PFSK-1 (cell line): ENCODE data around the gene PPFIA4.

Experiments used
- FOXP2 ChIP-seq: optimal IDR thresholded peaks from 2 replicates; pipeline ENCODE3; 2011; ENCODE audit warnings: borderline replicate concordance, control low read depth, inconsistent platforms; ENCODE audit not compliant: insufficient read depth; ENCODE audit errors: extremely low read length, extremely low read depth
- POLR2AphosphoS5 ChIP-seq: IDR thresholded peaks from 2 replicates; pipeline ENCODE4 v1.6.1; 2012; ENCODE audit warnings: low read depth, mild to moderate bottlenecking, control low read depth, low read length, moderate library complexity
- SIN3A ChIP-seq: IDR thresholded peaks from 2 replicates; pipeline ENCODE4 v1.6.1; 2012; ENCODE audit warnings: mild to moderate bottlenecking, low read length, moderate library complexity, borderline replicate concordance; ENCODE audit not compliant: insufficient read depth
- TAF1 ChIP-seq: IDR thresholded peaks from 2 replicates; pipeline ENCODE4 v1.6.1; 2012; ENCODE audit warnings: low read length, control low read depth, borderline replicate concordance; ENCODE audit not compliant: insufficient read depth
- TF ChIP-seq, protein P1 (sequence below), 2 experiments: IDR thresholded peaks; 2 replicates each; pipeline versions ENCODE4 v1.6.1 to v1.8.0; 2011 to 2012; ENCODE audit warnings: low read depth in 2 of 2, low read length in 2 of 2, control low read depth in 1 of 2, inconsistent platforms in 1 of 2, mild to moderate bottlenecking in 1 of 2, moderate library complexity in 1 of 2; ENCODE audit not compliant: insufficient read depth in 1 of 2

PPFIA4 gene

GRCh38 chr1:203103216-203103615 is 76.9 kb downstream of the PPFIA4 start:
- TF ChIP-seq POLR2AphosphoS5: no peak
- TF ChIP-seq, protein P1, sequence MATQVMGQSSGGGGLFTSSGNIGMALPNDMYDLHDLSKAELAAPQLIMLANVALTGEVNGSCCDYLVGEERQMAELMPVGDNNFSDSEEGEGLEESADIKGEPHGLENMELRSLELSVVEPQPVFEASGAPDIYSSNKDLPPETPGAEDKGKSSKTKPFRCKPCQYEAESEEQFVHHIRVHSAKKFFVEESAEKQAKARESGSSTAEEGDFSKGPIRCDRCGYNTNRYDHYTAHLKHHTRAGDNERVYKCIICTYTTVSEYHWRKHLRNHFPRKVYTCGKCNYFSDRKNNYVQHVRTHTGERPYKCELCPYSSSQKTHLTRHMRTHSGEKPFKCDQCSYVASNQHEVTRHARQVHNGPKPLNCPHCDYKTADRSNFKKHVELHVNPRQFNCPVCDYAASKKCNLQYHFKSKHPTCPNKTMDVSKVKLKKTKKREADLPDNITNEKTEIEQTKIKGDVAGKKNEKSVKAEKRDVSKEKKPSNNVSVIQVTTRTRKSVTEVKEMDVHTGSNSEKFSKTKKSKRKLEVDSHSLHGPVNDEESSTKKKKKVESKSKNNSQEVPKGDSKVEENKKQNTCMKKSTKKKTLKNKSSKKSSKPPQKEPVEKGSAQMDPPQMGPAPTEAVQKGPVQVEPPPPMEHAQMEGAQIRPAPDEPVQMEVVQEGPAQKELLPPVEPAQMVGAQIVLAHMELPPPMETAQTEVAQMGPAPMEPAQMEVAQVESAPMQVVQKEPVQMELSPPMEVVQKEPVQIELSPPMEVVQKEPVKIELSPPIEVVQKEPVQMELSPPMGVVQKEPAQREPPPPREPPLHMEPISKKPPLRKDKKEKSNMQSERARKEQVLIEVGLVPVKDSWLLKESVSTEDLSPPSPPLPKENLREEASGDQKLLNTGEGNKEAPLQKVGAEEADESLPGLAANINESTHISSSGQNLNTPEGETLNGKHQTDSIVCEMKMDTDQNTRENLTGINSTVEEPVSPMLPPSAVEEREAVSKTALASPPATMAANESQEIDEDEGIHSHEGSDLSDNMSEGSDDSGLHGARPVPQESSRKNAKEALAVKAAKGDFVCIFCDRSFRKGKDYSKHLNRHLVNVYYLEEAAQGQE (IDR thresholded peaks at IDR 0.05; ENCODE audit: insufficient read depth in 1 of 2, low read depth in 2 of 2, low read length in 2 of 2): 0 out of 4 replicates have a peak, but pooled peaks of 1 of the 2 experiments have one; percentile 16

DNA sequence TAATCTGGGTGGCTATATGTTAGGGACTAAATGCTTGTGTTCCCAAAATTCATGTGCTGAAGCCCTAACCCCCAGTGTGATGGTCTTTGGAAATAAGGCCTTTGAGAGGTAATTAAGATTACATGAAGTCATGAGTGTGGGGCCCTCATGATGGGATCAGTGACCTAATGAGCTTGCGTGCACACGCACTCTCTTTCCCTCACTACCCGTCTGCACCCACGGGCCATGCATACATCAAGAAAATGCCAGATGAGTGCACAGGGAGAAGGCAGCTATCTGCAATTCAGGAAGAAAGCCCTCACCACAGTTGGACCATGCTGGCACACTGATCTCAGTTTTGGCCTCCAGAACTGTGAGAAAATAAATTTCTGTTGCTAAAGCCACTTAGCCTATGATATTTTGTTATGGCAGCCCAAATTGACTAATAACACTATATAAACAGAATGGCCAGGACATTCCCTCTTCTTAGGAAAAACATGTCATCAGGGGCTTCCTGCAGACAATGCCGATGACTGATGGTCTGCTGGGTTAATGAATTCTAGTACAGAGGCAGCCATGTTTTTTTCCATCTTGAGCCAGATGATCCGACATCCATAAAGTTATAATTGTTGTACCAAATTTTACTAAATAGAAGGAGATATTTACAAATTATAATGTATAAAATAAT is 77.7 kb downstream of the PPFIA4 start:
- no peak for TF ChIP-seq FOXP2
- TF ChIP-seq SIN3A: no peak
- TF ChIP-seq POLR2AphosphoS5: no peak
- TF ChIP-seq TAF1: no peak
- TF ChIP-seq, protein P1 (IDR thresholded peaks at IDR 0.05; ENCODE audit: insufficient read depth in 1 of 2, low read depth in 2 of 2, low read length in 2 of 2): no peak

GRCh38 chr1:203104789-203105390 is 78.6 kb downstream of the PPFIA4 start:
- no peak for TF ChIP-seq POLR2AphosphoS5
- TF ChIP-seq SIN3A: no peak
- TF ChIP-seq FOXP2: no peak

GRCh38 chr1:203112475-203112874 is 86.2 kb downstream of the PPFIA4 start:
- TF ChIP-seq SIN3A: no peak
- no peak for TF ChIP-seq FOXP2
- no peak for TF ChIP-seq TAF1
- no peak for TF ChIP-seq POLR2AphosphoS5
- TF ChIP-seq, protein P1 (IDR thresholded peaks at IDR 0.05; ENCODE audit: insufficient read depth in 1 of 2, low read depth in 2 of 2, low read length in 2 of 2): no peak

DNA sequence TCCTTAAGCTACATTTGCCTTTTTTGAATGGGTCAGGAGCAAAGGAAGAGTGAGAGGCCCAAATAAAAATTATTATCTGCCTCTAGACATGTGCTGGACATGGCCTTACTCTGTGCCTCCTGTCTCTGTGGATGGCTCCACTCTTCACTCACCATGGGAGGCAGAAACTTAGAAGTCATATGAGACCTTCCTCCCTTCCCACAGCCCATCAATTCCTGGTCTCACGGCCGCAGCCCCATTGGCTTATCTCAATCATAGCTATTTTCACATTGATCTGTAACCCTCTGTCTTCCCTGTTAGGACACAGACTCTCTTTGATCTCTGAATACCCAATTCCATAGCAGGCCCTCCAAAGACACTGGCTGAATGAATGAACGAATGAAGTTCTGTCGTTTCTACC is 87.0 kb downstream of the PPFIA4 start:
- TF ChIP-seq FOXP2 (no peak), SIN3A (no peak), POLR2AphosphoS5 (no peak), TAF1 (no peak)
- TF ChIP-seq, protein P1 (IDR thresholded peaks at IDR 0.05; ENCODE audit: insufficient read depth in 1 of 2, low read depth in 2 of 2, low read length in 2 of 2): no peak
